ENCODE data around the gene DUSP10. TPM values are rescaled to one million over a fixed set of nuclear protein-coding genes. Genes with fewer than 3 reads are reported as not detected.

The DUSP10 gene
- total RNA-seq, 2 donors from 2014 or later = 6.5 to 11.7 TPM

DNA sequence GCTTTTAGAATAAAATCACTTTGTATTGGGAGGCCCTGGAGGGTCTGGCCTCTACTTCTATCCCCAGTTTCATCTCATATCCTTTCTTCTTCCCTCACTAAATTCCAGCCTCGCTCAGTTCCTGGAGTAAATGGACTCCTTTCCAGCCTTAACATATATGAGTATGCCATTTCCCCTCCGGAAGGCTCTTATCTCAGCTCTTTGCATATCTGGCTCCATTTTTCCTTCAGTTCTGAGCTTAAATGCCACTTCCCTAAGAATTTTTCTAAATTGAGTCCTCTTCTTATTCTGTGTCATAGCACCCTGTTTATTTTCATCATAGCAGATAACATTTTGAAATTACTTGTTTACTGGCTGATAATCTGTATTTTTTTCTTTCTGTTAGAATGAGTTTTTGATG, 20.2 kb upstream of the DUSP10 start:
- Histone ChIP-seq H3K9me3 (ENCODE audit: control insufficient read depth, low read length) (no peaks in the 10 kb centered on the region), H3K27me3 (ENCODE audit: control insufficient read depth, insufficient read depth, low read length, poor library complexity, severe bottlenecking) (no peaks in the 10 kb centered on the region), H3K9ac (ENCODE audit: extremely low read depth, low read length, poor library complexity, severe bottlenecking) (no peak overlapping the region), H3K4me3 (ENCODE audit: low read length) (no peak overlapping the region), H3K4me1 (ENCODE audit: control insufficient read depth, insufficient read depth, low read length) (no peaks in the 10 kb centered on the region), H3K27ac (ENCODE audit: low read depth, low read length) (no peak overlapping the region), H3K36me3 (ENCODE audit: control insufficient read depth, insufficient read depth, low read length) (no peaks in the 10 kb centered on the region)
- 86 to 94% methylated on average over 2 of the region's 2 CpGs for WGBS, 2 experiments (ENCODE audit: insufficient coverage in 1 of 2, insufficient read length in 1 of 2)
- Mint-ChIP-seq H3K27ac (no peak overlapping the region), H3K27me3 (ENCODE audit: insufficient read depth) (no peaks in the 10 kb centered on the region), H3K4me1 (peaks cover 10% of the 10 kb centered on the region), H3K36me3 (ENCODE audit: low read depth) (no peaks in the 10 kb centered on the region), H3K9me3 (no peaks in the 10 kb centered on the region), H3K4me3 (no peak overlapping the region)
- no peak for DNase-seq
- TF ChIP-seq, protein P1, sequence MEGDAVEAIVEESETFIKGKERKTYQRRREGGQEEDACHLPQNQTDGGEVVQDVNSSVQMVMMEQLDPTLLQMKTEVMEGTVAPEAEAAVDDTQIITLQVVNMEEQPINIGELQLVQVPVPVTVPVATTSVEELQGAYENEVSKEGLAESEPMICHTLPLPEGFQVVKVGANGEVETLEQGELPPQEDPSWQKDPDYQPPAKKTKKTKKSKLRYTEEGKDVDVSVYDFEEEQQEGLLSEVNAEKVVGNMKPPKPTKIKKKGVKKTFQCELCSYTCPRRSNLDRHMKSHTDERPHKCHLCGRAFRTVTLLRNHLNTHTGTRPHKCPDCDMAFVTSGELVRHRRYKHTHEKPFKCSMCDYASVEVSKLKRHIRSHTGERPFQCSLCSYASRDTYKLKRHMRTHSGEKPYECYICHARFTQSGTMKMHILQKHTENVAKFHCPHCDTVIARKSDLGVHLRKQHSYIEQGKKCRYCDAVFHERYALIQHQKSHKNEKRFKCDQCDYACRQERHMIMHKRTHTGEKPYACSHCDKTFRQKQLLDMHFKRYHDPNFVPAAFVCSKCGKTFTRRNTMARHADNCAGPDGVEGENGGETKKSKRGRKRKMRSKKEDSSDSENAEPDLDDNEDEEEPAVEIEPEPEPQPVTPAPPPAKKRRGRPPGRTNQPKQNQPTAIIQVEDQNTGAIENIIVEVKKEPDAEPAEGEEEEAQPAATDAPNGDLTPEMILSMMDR (conservative IDR thresholded peaks at IDR 0.05) = no peak

DNA sequence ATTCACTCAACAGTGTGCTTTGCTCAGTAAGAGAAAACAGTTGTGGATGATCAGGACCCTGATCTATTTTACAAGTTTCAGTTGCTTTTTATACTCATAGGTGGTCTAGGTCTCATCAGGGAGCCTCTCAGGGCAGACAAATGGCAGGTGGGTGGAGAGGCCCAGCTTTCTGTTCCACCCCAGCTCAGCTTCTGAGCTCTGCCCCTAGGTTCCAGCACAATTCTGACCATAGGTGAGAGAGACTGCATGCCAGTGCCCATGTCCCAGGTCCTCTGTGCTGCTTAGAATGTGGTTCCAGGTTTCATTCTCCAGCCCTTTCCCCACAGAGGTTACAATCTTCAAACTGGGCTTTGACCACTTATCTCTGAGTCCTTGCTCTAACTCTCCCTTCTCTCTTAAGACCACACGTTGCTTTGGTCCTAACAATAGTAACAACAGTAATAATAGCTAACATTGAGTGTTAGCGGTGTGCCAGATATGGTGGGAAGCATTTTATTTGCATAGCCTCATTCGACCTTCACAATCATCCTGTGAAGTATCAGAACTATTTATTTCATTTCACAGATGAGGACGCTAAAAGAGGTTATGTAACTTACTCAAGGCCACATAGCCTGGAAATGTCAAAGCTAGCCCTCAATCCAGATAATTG, 19.6 kb upstream of the DUSP10 start:
- peaks cover 10% of the 10 kb centered on the region for H3K4me1 Mint-ChIP-seq
- no peaks in the 10 kb centered on the region for H3K27me3 Mint-ChIP-seq (ENCODE audit: insufficient read depth)
- H3K27ac Mint-ChIP-seq = no peak overlapping the region
- no peak overlapping the region for H3K4me3 Mint-ChIP-seq
- Histone ChIP-seq H3K4me1 (ENCODE audit: control insufficient read depth, insufficient read depth, low read length) (no peaks in the 10 kb centered on the region), H3K4me3 (ENCODE audit: low read length) (no peak overlapping the region), H3K9me3 (ENCODE audit: control insufficient read depth, low read length) (no peaks in the 10 kb centered on the region), H3K36me3 (ENCODE audit: control insufficient read depth, insufficient read depth, low read length) (no peaks in the 10 kb centered on the region), H3K27me3 (ENCODE audit: control insufficient read depth, insufficient read depth, low read length, poor library complexity, severe bottlenecking) (no peaks in the 10 kb centered on the region), H3K9ac (ENCODE audit: extremely low read depth, low read length, poor library complexity, severe bottlenecking) (no peak overlapping the region), H3K27ac (ENCODE audit: low read depth, low read length) (no peak overlapping the region)
- no peak for DNase-seq
- H3K9me3 Mint-ChIP-seq = no peaks in the 10 kb centered on the region
- no peaks in the 10 kb centered on the region for H3K36me3 Mint-ChIP-seq (ENCODE audit: low read depth)
- TF ChIP-seq, protein P1 (conservative IDR thresholded peaks at IDR 0.05) = no peak
- 89% methylated on average over 4 of the region's 4 CpGs; no CpG with 5 or more reads in 1 of the 2 experiments for WGBS, 2 experiments (ENCODE audit: insufficient coverage in 1 of 2, insufficient read length in 1 of 2)

DNA sequence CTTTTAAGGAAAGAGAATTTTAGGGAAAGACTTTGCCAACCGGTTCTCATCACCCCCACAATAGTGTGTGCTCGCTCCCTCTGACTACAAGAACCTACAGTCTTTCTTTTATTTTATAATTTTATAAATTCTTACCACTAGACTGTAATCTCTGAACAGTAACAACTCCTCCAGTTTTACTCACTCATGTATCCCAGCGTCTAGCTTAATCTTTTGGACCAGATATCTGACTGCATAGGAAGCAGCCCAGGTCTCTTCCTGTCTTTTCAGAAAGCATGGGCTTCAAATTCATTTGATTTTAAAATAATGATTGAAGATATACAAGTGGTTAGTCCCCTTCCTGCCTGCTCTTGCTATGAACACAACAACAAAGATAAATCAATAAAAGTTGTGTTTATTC, 19.0 kb upstream of the DUSP10 start:
- Mint-ChIP-seq H3K36me3 (ENCODE audit: low read depth) (no peaks in the 10 kb centered on the region), H3K9me3 (no peaks in the 10 kb centered on the region), H3K27ac (no peak overlapping the region), H3K27me3 (ENCODE audit: insufficient read depth) (no peaks in the 10 kb centered on the region), H3K4me3 (no peak overlapping the region), H3K4me1 (peaks cover 10% of the 10 kb centered on the region)
- Histone ChIP-seq H3K9ac (ENCODE audit: extremely low read depth, low read length, poor library complexity, severe bottlenecking) (no peak overlapping the region), H3K36me3 (ENCODE audit: control insufficient read depth, insufficient read depth, low read length) (no peaks in the 10 kb centered on the region), H3K9me3 (ENCODE audit: control insufficient read depth, low read length) (no peaks in the 10 kb centered on the region), H3K4me3 (ENCODE audit: low read length) (no peak overlapping the region), H3K27ac (ENCODE audit: low read depth, low read length) (no peak overlapping the region), H3K4me1 (ENCODE audit: control insufficient read depth, insufficient read depth, low read length) (no peaks in the 10 kb centered on the region), H3K27me3 (ENCODE audit: control insufficient read depth, insufficient read depth, low read length, poor library complexity, severe bottlenecking) (no peaks in the 10 kb centered on the region)
- TF ChIP-seq, protein P1 (conservative IDR thresholded peaks at IDR 0.05) = no peak
- no peak for DNase-seq
- 90 to 93% methylated on average over 2 to 3 of the region's 3 CpGs for WGBS, 2 experiments (ENCODE audit: insufficient coverage in 1 of 2, insufficient read length in 1 of 2)
